Lower leg skin (tissue), 3 donors: ENCODE measurements around the gene PATJ.
"Not testable (repeated sequence)": the region's sequence is repeated elsewhere in the genome, so short reads cannot be mapped to it uniquely, and the experiment has no call there.

ENCODE experiments used
- POLR2A ChIP-seq, 2 donors: fragments of 450-650 bp; IDR thresholded peaks; one replicate each; pipeline ENCODE4 v1.6.1; 2016 to 2017; ENCODE audit warnings: antibody characterized with exemption in 2 of 2, mild to moderate bottlenecking in 1 of 2, moderate library complexity in 1 of 2
- TF ChIP-seq, protein P1 (sequence below), 3 donors: fragments of 450-650 bp; IDR thresholded peaks; one replicate each; pipeline ENCODE4 v1.5.1; 2016; ENCODE audit warnings: antibody characterized with exemption in 3 of 3, mild to moderate bottlenecking in 3 of 3, moderate library complexity in 2 of 3

DNA sequence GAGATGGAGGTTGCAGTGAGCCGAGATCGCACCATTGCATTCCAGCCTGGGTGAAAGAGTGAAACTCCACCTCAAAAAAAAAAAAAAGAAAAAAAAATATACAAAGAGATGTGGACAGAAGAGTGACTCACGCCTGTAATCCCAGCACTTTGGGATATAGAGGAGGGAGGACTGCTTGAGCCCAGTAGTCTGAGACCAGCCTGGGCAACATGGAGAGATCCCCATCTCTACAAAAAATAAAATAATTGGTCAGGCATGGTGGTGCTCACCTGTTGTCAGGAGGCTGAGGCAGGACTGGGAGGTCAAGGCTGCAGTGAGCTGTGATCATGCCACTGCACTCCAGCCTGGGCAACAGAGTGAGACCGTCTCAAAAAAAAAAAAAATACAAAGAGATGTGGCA lies 31.0 kb upstream of the PATJ start:
- TF ChIP-seq, protein P1, sequence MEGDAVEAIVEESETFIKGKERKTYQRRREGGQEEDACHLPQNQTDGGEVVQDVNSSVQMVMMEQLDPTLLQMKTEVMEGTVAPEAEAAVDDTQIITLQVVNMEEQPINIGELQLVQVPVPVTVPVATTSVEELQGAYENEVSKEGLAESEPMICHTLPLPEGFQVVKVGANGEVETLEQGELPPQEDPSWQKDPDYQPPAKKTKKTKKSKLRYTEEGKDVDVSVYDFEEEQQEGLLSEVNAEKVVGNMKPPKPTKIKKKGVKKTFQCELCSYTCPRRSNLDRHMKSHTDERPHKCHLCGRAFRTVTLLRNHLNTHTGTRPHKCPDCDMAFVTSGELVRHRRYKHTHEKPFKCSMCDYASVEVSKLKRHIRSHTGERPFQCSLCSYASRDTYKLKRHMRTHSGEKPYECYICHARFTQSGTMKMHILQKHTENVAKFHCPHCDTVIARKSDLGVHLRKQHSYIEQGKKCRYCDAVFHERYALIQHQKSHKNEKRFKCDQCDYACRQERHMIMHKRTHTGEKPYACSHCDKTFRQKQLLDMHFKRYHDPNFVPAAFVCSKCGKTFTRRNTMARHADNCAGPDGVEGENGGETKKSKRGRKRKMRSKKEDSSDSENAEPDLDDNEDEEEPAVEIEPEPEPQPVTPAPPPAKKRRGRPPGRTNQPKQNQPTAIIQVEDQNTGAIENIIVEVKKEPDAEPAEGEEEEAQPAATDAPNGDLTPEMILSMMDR (IDR thresholded peaks at IDR 0.05), result not testable (repeated sequence)
- not testable (repeated sequence) for TF ChIP-seq POLR2A (IDR thresholded peaks at IDR 0.05)
